ENCODE results near the gene FGF18. TPM values are rescaled to one million over a fixed set of nuclear protein-coding genes. Genes with fewer than 3 reads are reported as not detected.
"Not testable (repeated sequence)": the region's sequence is repeated elsewhere in the genome, so short reads cannot be mapped to it uniquely, and the experiment has no call there.

FGF18 gene
- total RNA-seq, 1 experiment from 2014 or later: 0.94 TPM

DNA sequence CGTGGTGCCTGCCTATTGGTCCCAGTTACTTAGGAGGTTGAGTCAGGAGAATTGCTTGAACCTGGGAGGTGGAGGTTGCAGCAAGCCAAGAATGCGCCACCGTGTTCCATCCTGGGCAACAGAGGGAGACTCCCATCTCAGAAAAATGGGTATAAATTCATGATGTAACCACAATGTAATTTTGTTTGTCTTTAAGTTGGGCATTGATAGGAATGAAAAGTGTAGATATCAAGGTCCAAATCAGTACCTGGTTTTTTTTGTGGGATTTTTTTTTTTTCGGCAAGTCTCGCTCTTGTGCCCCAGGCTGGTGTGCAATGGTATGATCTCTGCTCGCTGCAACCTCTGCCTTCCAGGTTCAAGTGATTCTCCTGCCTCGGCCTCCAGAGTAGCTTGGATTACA is 24.4 kb upstream of the FGF18 start:
- no peaks in the 10 kb centered on the region for H3K79me1 ChIP-seq (ENCODE audit: insufficient read depth, low read depth, low read length, poor library complexity, severe bottlenecking)
- Mint-ChIP-seq H3K36me3 (ENCODE audit: insufficient read depth in 1 of 3, low read depth in 3 of 3) (peaks cover 80 to 100% (median 97%) of the 10 kb centered on the region in 3 experiments), H3K27me3 (ENCODE audit: low read depth) (no peaks in the 10 kb centered on the region; the same call in 1 of the 2 replicates), H3K27ac (peak overlapping the region in 2 of 3 experiments; percentile 11 to 13; a peak in 2 of 7 replicates), H3K9me3 (no peaks in the 10 kb centered on the region; a peak in 1 of 5 replicates), H3K4me3 (peak overlapping the region in 1 of 2 experiments; percentile 62; a peak in 3 of 5 replicates), H3K4me1 (peaks cover 46 to 70% of the 10 kb centered on the region in 2 experiments)
- peaks cover 95% of the 10 kb centered on the region for H3K79me2 ChIP-seq (ENCODE audit: insufficient read depth, low read length)
- 0 out of 2 replicates have a peak, but pooled peaks cover 4% of the 10 kb centered on the region for H3K4me1 ChIP-seq (ENCODE audit: insufficient read depth, low read length)
- H3K14ac ChIP-seq (ENCODE audit: insufficient read depth, low read length): no peak overlapping the region
- no peak overlapping the region for H2BK120ac ChIP-seq (ENCODE audit: low read depth, low read length, poor library complexity, severe bottlenecking)
- H3K9ac ChIP-seq (ENCODE audit: extremely low read depth, insufficient read length, low read length): no peak overlapping the region
- no peak overlapping the region for H3K4me2 ChIP-seq (ENCODE audit: insufficient read depth, insufficient read length, low read length)
- H3K23ac ChIP-seq (ENCODE audit: insufficient read length, low read depth, low read length): no peak overlapping the region
- no peaks in the 10 kb centered on the region for H3K23me2 ChIP-seq (ENCODE audit: insufficient read length, low read depth, low read length, poor library complexity, severe bottlenecking)
- no peaks in the 10 kb centered on the region for H3K27me3 ChIP-seq (ENCODE audit: insufficient read depth, low read length)
- H3K9me3 ChIP-seq (ENCODE audit: control insufficient read depth, low read depth, low read length): no peaks in the 10 kb centered on the region
- TF ChIP-seq, protein P1, sequence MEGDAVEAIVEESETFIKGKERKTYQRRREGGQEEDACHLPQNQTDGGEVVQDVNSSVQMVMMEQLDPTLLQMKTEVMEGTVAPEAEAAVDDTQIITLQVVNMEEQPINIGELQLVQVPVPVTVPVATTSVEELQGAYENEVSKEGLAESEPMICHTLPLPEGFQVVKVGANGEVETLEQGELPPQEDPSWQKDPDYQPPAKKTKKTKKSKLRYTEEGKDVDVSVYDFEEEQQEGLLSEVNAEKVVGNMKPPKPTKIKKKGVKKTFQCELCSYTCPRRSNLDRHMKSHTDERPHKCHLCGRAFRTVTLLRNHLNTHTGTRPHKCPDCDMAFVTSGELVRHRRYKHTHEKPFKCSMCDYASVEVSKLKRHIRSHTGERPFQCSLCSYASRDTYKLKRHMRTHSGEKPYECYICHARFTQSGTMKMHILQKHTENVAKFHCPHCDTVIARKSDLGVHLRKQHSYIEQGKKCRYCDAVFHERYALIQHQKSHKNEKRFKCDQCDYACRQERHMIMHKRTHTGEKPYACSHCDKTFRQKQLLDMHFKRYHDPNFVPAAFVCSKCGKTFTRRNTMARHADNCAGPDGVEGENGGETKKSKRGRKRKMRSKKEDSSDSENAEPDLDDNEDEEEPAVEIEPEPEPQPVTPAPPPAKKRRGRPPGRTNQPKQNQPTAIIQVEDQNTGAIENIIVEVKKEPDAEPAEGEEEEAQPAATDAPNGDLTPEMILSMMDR (conservative IDR thresholded peaks at IDR 0.05): no peak
- no peak overlapping the region for H3T11ph ChIP-seq (ENCODE audit: low read length)
- no peak overlapping the region for H4K91ac ChIP-seq (ENCODE audit: insufficient read length, low read depth, low read length)
- H2BK20ac ChIP-seq (ENCODE audit: low read depth, low read length, poor library complexity, severe bottlenecking): no peak overlapping the region
- DNase-seq: no peak
- no peak overlapping the region for H2BK5ac ChIP-seq (ENCODE audit: insufficient read length, low read length)
- H3K56ac ChIP-seq (ENCODE audit: insufficient read length, low read depth, low read length): no peak overlapping the region
- no peak overlapping the region for H3K4ac ChIP-seq (ENCODE audit: low read depth, low read length)
- no peaks in the 10 kb centered on the region for H4K20me1 ChIP-seq (ENCODE audit: control insufficient read depth, insufficient read depth, insufficient read length)
- H4K5ac ChIP-seq (ENCODE audit: insufficient read length, low read depth, low read length): no peak overlapping the region
- H3K27ac ChIP-seq (ENCODE audit: insufficient read length, low read depth, low read length): no peak overlapping the region
- WGBS (ENCODE audit: extremely low coverage, insufficient read length, low lambda C conversion rate): no CpG with 5 or more reads among the region's 7 CpGs
- H2BK12ac ChIP-seq (ENCODE audit: insufficient read length, low read depth, low read length): no peak overlapping the region
- H2AFZ ChIP-seq (ENCODE audit: low read length): no peak overlapping the region
- H4K8ac ChIP-seq (replicated peaks; ENCODE audit: insufficient read length, low read depth, low read length): no peak overlapping the region
- no peak overlapping the region for H3K18ac ChIP-seq (ENCODE audit: insufficient read length, low read depth, low read length)
- H2AK5ac ChIP-seq (ENCODE audit: insufficient read length, low read length): no peak overlapping the region
- H2BK15ac ChIP-seq (ENCODE audit: low read depth, low read length): no peak overlapping the region

DNA sequence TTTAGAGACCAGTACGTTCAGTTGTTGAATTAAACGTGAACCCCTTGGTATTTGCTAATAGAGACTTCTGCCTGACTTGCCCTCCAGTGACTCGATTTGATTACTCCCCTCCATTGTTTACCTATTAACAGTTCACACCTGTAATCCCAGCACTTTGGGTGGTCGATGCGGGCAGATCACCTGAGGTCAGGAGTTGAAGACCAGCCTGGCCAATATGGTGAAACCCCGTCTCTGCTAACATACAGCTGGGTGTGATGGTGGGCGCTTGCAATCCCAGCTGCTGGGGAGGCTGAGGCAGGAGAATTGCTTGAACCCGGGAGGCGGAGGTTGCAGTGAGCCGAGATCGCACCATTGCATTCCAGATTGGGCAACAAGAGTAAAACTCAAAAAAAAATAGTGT is 22.9 kb upstream of the FGF18 start:
- not testable (repeated sequence) for H3K9ac ChIP-seq (ENCODE audit: extremely low read depth, insufficient read length, low read length); H2BK20ac ChIP-seq (ENCODE audit: low read depth, low read length, poor library complexity, severe bottlenecking); H2AK5ac ChIP-seq (ENCODE audit: insufficient read length, low read length); H3K9me3 ChIP-seq (ENCODE audit: control insufficient read depth, low read depth, low read length); H3K56ac ChIP-seq (ENCODE audit: insufficient read length, low read depth, low read length); H3K23ac ChIP-seq (ENCODE audit: insufficient read length, low read depth, low read length); H3K18ac ChIP-seq (ENCODE audit: insufficient read length, low read depth, low read length); H3K4ac ChIP-seq (ENCODE audit: low read depth, low read length); H3K14ac ChIP-seq (ENCODE audit: insufficient read depth, low read length); H2BK15ac ChIP-seq (ENCODE audit: low read depth, low read length); H2BK5ac ChIP-seq (ENCODE audit: insufficient read length, low read length); DNase-seq; H2BK12ac ChIP-seq (ENCODE audit: insufficient read length, low read depth, low read length); H4K91ac ChIP-seq (ENCODE audit: insufficient read length, low read depth, low read length); H3K4me1 ChIP-seq (ENCODE audit: insufficient read depth, low read length); H4K8ac ChIP-seq (replicated peaks; ENCODE audit: insufficient read length, low read depth, low read length); H3K79me1 ChIP-seq (ENCODE audit: insufficient read depth, low read depth, low read length, poor library complexity, severe bottlenecking); H3K27me3 Mint-ChIP-seq (ENCODE audit: low read depth); H3K27me3 ChIP-seq (ENCODE audit: insufficient read depth, low read length); H3T11ph ChIP-seq (ENCODE audit: low read length); H4K5ac ChIP-seq (ENCODE audit: insufficient read length, low read depth, low read length); H2BK120ac ChIP-seq (ENCODE audit: low read depth, low read length, poor library complexity, severe bottlenecking); H3K23me2 ChIP-seq (ENCODE audit: insufficient read length, low read depth, low read length, poor library complexity, severe bottlenecking); H2AFZ ChIP-seq (ENCODE audit: low read length); H3K9me3 Mint-ChIP-seq; H3K4me2 ChIP-seq (ENCODE audit: insufficient read depth, insufficient read length, low read length); H4K20me1 ChIP-seq (ENCODE audit: control insufficient read depth, insufficient read depth, insufficient read length); H3K27ac ChIP-seq (ENCODE audit: insufficient read length, low read depth, low read length)
- no CpG with 5 or more reads among the region's 11 CpGs for WGBS (ENCODE audit: extremely low coverage, insufficient read length, low lambda C conversion rate)
- Mint-ChIP-seq H3K4me1 (peaks cover 33 to 64% of the 10 kb centered on the region in 2 experiments), H3K27ac (peak overlapping the region in 1 of 3 experiments; percentile 78; a peak in 2 of 7 replicates), H3K4me3 (peak overlapping the region; percentile 19 to 65; a peak in 4 of 5 replicates), H3K36me3 (ENCODE audit: insufficient read depth in 1 of 3, low read depth in 3 of 3) (peaks cover 80 to 100% (median 97%) of the 10 kb centered on the region in 3 experiments)
- peaks cover 94% of the 10 kb centered on the region for H3K79me2 ChIP-seq (ENCODE audit: insufficient read depth, low read length)
